Right lobe of liver (tissue), 4 donors: ENCODE results near the gene ZBTB7C.

Experiments
- CTCF ChIP-seq, 4 donors: fragments of 200-600 bp in 3 of 4; fragments of 450-650 bp in 1 of 4; IDR thresholded peaks; one replicate each; pipeline versions ENCODE4 v1.5.1 to v1.8.0; 2016 to 2022; ENCODE audit warnings: antibody characterized with exemption in 4 of 4, mild to moderate bottlenecking in 2 of 4
- POLR2A ChIP-seq: fragments of 450-650 bp; IDR thresholded peaks from one replicate; pipeline ENCODE4 v1.6.1; 2017; ENCODE audit warnings: antibody characterized with exemption, mild to moderate bottlenecking
- donor health status: DM: no; HTN: no; CAD: no.
- donor health status: DM: no; HTN: no; CAD: no.
- donor health status: DM: no; HTN: yes; CAD: no.

- TF ChIP-seq POLR2A (no peak), CTCF (IDR thresholded peaks at IDR 0.05) (peak; percentile 90 to 97 (median 94))
These were observed 36.4 kb upstream of the ZBTB7C start for GRCh38 chr18:48445540-48445939.
